DMS153 (cell line): ENCODE data around the gene ANKRD35.
"Not testable (repeated sequence)": the region's sequence is repeated elsewhere in the genome, so short reads cannot be mapped to it uniquely, and the experiment has no call there.

ENCODE experiments used
- DNase-seq: peaks from one replicate; lab custom pipeline; 2025; lab: John Stamatoyannopoulos, UW

The ANKRD35 gene

GRCh38 chr1:145857170-145857569, 28.5 kb downstream of the ANKRD35 start:
- no peak for DNase-seq

- DNase-seq = no peak
These were observed 30.2 kb downstream of the ANKRD35 start for GRCh38 chr1:145855426-145855948.

GRCh38 chr1:145849356-145850160, 36.1 kb downstream of the ANKRD35 start:
- no peak for DNase-seq

GRCh38 chr1:145847827-145848226, 37.8 kb downstream of the ANKRD35 start:
- no peak for DNase-seq

- no peak for DNase-seq
These were observed 39.5 kb downstream of the ANKRD35 start for GRCh38 chr1:145846201-145846612.

- peak; percentile 59 for DNase-seq
These were observed 40.0 kb downstream of the ANKRD35 start, which contains the start of gene NUDT17 for GRCh38 chr1:145845514-145846161. Gene NUDT17 (plus strand): TSS chr1:145845630. CDS start chr1:145845641, 11 bp downstream.

- DNase-seq = no peak
These were observed 40.5 kb downstream of the ANKRD35 start for GRCh38 chr1:145845144-145845513.

GRCh38 chr1:145843031-145843430, 42.6 kb downstream of the ANKRD35 start:
- DNase-seq = peak; percentile 16

- no peak for DNase-seq
These were observed 48.0 kb downstream of the ANKRD35 start for GRCh38 chr1:145837656-145838055.

GRCh38 chr1:145830810-145831209, 54.9 kb downstream of the ANKRD35 start:
- DNase-seq = not testable (repeated sequence)

- DNase-seq = no peak
These were observed 57.2 kb downstream of the ANKRD35 start for GRCh38 chr1:145828367-145829026.

GRCh38 chr1:145827966-145828365, 57.7 kb downstream of the ANKRD35 start:
- no peak for DNase-seq

GRCh38 chr1:145826030-145826429, 59.6 kb downstream of the ANKRD35 start:
- DNase-seq = no peak

GRCh38 chr1:145824499-145824842, 61.2 kb downstream of the ANKRD35 start:
- no peak for DNase-seq

GRCh38 chr1:145823565-145824498, 61.8 kb downstream of the ANKRD35 start, which contains the start of the genes POLR3C and RNF115:
Gene POLR3C (plus strand): TSS chr1:145824200. CDS start chr1:145825777, 1,577 bp downstream.
Gene RNF115 (minus strand): TSS chr1:145824095. CDS start chr1:145823873, 222 bp downstream.
- DNase-seq = peak; percentile 88

GRCh38 chr1:145822779-145823331, 62.8 kb downstream of the ANKRD35 start:
- DNase-seq = not testable (repeated sequence)

- not testable (repeated sequence) for DNase-seq
These were observed 67.6 kb downstream of the ANKRD35 start for GRCh38 chr1:145818095-145818494.
